GM18868 (cell line): Measurements from ENCODE around the gene CCDC107.
A peak's percentile ranks its signal among the peaks of the same experiment; 100 is the strongest.
"Not testable (repeated sequence)": the region's sequence is repeated elsewhere in the genome, so short reads cannot be mapped to it uniquely, and the experiment has no call there.

Experiments used
- ATAC-seq: cut with Tn5 transposase; IDR thresholded peaks from one replicate; pipeline ENCODE4 v1.9.1; 2021; ENCODE audit warnings: mild to moderate bottlenecking, moderate library complexity; ENCODE audit not compliant: unreplicated experiment

CCDC107 gene

DNA sequence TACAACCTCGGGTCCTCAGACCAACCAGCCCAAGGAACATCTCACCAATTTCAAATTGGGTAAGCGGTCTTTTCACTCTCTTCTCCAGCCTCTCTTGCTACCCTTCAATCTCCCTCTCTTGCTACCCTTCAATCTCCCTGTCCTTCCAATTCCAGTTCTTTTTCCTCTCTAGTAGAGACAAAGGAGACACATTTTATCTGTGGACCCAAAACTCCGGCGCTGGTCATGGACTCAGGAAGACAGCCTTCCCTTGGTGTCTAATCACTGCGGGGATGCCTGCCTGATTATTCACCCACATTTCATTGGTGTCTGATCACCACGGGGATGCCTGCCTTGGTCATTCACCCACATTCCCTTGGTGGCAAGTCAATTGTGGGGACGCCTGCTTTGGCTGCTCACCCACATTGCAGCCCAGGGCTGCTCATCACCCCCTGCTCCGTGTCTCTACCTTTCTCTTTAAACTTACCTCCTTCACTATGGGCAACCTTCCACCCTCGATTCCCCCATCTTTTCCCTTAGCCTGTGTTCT is 20.6 kb upstream of the CCDC107 start:
- ATAC-seq = not testable (repeated sequence)

DNA sequence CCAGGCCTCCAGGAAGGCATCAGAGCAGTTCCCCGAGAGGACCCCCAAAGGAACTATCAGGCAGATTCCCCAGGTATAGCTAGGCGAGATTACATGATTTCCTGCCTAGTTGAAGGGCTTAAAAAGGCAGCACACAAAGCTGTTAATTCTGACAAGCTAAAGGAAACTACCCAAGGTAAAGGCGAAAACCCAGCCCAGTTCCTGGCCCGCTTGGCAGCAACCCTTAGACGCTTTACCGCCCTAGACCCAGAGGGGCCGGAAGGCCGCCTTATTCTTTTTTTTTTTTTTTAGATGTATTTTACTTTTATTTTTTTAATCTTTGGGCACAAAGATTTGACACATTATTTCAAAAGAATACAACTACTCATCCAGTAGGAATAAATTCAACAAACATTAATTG is 19.3 kb upstream of the CCDC107 start:
- not testable (repeated sequence) for ATAC-seq

DNA sequence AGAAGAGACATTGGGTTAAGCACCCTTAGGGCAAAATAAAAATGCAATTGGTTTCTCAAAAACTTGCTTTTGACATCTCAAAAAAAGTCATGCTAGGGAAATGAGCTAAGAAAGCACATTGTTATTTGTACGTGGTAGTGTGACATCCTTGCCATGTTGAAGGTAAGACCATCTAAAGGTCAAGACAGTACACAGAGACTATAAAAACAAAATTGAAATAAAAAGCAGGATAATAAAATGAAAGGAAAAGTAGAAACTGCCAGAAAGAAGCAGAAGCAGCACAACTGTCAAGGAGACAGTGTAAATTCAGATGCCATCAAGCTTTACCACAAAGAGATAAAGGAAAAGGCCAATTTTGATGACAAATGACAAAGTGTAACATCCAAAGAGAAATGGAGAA is 18.9 kb upstream of the CCDC107 start:
- not testable (repeated sequence) for ATAC-seq

- ATAC-seq = no peak
Observed at GRCh38 chr9:35639631-35640030, 18.5 kb upstream of the CCDC107 start.

GRCh38 chr9:35640431-35640830 is 17.7 kb upstream of the CCDC107 start:
- not testable (repeated sequence) for ATAC-seq

- not testable (repeated sequence) for ATAC-seq
Observed at GRCh38 chr9:35641478-35641877, 16.6 kb upstream of the CCDC107 start.

- no peak for ATAC-seq
Observed at GRCh38 chr9:35643046-35643445, 15.0 kb upstream of the CCDC107 start.

- not testable (repeated sequence) for ATAC-seq
Observed at GRCh38 chr9:35645736-35646135, 12.4 kb upstream of the CCDC107 start.

GRCh38 chr9:35646153-35646532 is 11.9 kb upstream of the CCDC107 start:
- ATAC-seq = no peak

- ATAC-seq = peak; percentile 78
Observed at GRCh38 chr9:35646533-35647265, 11.4 kb upstream of the CCDC107 start.

GRCh38 chr9:35649431-35650340 is 8.4 kb upstream of the CCDC107 start:
- no peak for ATAC-seq

- no peak for ATAC-seq
Observed at GRCh38 chr9:35650341-35651158, 7.5 kb upstream of the CCDC107 start, which contains the start of gene SIT1. Gene SIT1 (minus strand): TSS chr9:35650931. CDS start chr9:35650853, 78 bp downstream.

DNA sequence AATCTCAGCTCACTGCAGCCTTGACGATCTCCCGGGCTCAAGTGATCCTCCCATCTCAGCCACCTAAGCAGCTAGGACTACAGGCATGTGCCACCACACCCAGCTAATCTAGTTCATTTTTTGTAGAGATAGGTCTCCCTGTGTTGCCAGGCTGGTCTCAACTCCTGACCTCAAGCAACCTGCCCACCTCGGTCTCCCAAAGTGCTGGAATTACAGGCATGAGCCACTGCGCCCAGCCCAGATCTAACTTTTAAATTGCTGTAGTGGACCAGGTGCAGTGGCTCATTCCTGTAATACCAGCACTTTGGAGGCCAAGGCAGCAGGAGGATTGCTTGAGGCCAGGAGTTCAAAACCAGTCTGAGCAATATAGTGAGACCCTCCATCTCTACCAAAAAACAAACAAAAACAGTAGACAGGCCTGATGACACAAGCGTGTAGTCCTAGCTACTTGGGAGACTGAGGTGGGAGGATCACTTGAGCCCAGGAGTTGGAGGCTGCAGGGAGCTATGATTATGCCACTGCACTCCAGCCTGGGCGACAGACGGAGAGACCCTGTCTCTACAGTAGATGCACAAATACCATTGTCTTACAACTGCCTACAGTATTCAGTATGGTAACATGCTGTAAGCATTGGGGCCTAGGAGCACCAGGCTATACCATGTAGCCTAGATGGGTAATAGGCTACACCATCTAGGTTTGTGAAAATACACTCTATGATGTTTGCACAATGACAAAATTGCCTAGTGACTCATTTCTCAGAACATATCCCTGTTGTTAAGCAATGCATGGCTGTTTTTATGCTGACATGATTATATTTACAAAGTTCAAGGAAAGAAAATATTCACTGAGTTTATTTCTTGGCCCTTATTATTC is 5.9 kb upstream of the CCDC107 start:
- ATAC-seq = no peak

DNA sequence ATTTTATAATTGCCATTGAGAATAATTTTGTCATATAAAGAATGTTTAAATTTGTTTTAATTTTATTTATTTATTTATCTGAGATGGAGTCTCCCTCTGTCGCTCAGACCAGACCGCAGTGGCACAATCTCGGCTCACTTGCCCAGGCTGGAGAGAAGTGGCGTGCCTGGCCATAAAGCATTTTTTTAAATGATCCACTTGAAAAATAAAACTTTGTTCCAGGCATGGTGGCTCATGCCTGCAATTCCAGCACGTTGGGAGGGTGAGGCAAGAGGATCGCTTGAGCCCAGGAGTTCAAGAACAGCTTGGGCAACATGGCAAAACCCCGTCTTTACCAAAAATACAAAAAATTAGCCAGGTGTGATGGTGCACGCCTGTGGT is 5.3 kb upstream of the CCDC107 start:
- ATAC-seq = no peak

- ATAC-seq = no peak
Observed at GRCh38 chr9:35653611-35654010, 4.5 kb upstream of the CCDC107 start.

DNA sequence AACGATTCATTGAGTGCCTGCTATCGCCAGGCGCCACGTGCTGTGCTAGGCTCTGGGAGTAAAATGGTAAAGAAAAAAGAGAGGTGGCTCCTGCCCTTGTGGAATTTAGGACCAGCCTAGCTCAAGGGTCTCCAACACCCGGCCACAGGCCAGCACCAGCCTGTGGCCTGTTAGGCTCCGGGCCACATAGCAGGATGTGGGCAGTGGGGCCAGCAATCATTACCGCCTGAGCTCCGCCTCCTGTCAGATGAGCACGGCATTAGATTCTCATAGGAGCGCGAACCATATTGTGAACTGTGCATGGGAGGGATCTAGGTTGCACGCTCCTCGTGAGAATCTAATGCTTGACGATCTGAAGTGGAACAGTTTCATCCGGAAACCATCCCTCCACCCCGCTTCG is 1.7 kb upstream of the CCDC107 start:
- no peak for ATAC-seq

- ATAC-seq = no peak
Observed at GRCh38 chr9:35656831-35657545, 1.1 kb upstream of the CCDC107 start.

GRCh38 chr9:35657546-35658136 is 451 bp upstream of the CCDC107 start, which contains the start of gene RMRP:
Gene RMRP (minus strand): TSS chr9:35658019.
- peak; percentile 91 for ATAC-seq

DNA sequence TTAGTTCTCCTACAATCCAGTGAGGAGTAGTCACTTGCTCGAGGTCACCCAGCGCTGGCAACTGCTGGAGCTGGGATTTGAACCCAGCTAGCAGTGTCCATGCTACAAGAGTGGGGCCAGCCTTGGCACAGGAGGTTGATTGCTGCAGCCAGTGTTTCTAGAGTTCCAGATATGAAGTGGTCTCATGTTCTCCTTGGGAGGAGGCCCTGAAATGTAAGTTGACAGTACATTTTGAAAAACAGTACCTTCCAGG is 802 bp downstream of the CCDC107 start:
- ATAC-seq = no peak
